ENCODE measurements around the gene ABCB8.
A peak's percentile ranks its signal among the peaks of the same experiment; 100 is the strongest.
"Not testable (repeated sequence)": the region's sequence is repeated elsewhere in the genome, so short reads cannot be mapped to it uniquely, and the experiment has no call there.

Gene ABCB8

GRCh38 chr7:151014950-151015349 lies 13.3 kb upstream of the ABCB8 start:
- no peak for DNase-seq (ENCODE audit: low read depth in 2 of 2)

GRCh38 chr7:151015967-151016366 lies 12.3 kb upstream of the ABCB8 start:
- no peak for DNase-seq (ENCODE audit: low read depth in 2 of 2)

- DNase-seq (ENCODE audit: low read depth in 2 of 2): no peak
Measured at GRCh38 chr7:151016505-151016904, 11.7 kb upstream of the ABCB8 start.

GRCh38 chr7:151016942-151017341 lies 11.3 kb upstream of the ABCB8 start:
- DNase-seq (ENCODE audit: low read depth in 2 of 2): no peak

- DNase-seq (ENCODE audit: low read depth in 2 of 2): no peak
Measured at GRCh38 chr7:151017370-151017952, 10.8 kb upstream of the ABCB8 start.

- DNase-seq (ENCODE audit: low read depth in 2 of 2): peak; percentile 57 to 67
Measured at GRCh38 chr7:151017953-151018420, 10.3 kb upstream of the ABCB8 start.

GRCh38 chr7:151018421-151019129 lies 9.7 kb upstream of the ABCB8 start:
- no peak for DNase-seq (ENCODE audit: low read depth in 2 of 2)

- no peak for DNase-seq (ENCODE audit: low read depth in 2 of 2)
Measured at GRCh38 chr7:151019130-151019447, 9.2 kb upstream of the ABCB8 start.

- DNase-seq (ENCODE audit: low read depth in 2 of 2): no peak
Measured at GRCh38 chr7:151020231-151020630, 8.0 kb upstream of the ABCB8 start.

GRCh38 chr7:151023232-151023631 lies 5.0 kb upstream of the ABCB8 start:
- DNase-seq (ENCODE audit: low read depth in 2 of 2): no peak

- no peak for DNase-seq (ENCODE audit: low read depth in 2 of 2)
Measured at GRCh38 chr7:151024435-151025056, 3.7 kb upstream of the ABCB8 start, which contains the start of gene ATG9B. ATG9B (minus strand) TSS chr7:151024494; CDS start chr7:151024423, 71 bp downstream.

GRCh38 chr7:151025924-151026671 lies 2.2 kb upstream of the ABCB8 start:
- no peak for DNase-seq (ENCODE audit: low read depth in 2 of 2)

- not testable (repeated sequence) for DNase-seq (ENCODE audit: low read depth in 2 of 2)
Measured at GRCh38 chr7:151026771-151027727, 1.2 kb upstream of the ABCB8 start.

- not testable (repeated sequence) for DNase-seq (ENCODE audit: low read depth in 2 of 2)
Measured at GRCh38 chr7:151027728-151028130, 521 bp upstream of the ABCB8 start.

- no peak for DNase-seq (ENCODE audit: low read depth in 2 of 2)
Measured at GRCh38 chr7:151028948-151029501, 775 bp downstream of the ABCB8 start.

- no peak for DNase-seq (ENCODE audit: low read depth in 2 of 2)
Measured at GRCh38 chr7:151031011-151031410, 2.8 kb downstream of the ABCB8 start.

GRCh38 chr7:151032936-151033863 lies 5.0 kb downstream of the ABCB8 start:
- no peak for DNase-seq (ENCODE audit: low read depth in 2 of 2)

- no peak for DNase-seq (ENCODE audit: low read depth in 2 of 2)
Measured at GRCh38 chr7:151033864-151034249, 5.6 kb downstream of the ABCB8 start.

- DNase-seq (ENCODE audit: low read depth in 2 of 2): no peak
Measured at GRCh38 chr7:151034312-151035025, 6.2 kb downstream of the ABCB8 start.

Data from stimulated activated CD8-positive, alpha-beta memory T cell treated with anti-CD3 and anti-CD28 coated beads, Interleukin-2, amount 100 ng/mL, for 1 hour (primary cell).